B cell (primary cell): ENCODE data around the gene HECA.

ENCODE experiments used
- EZH2 ChIP-seq: IDR thresholded peaks from 2 replicates; pipeline ENCODE4 v1.6.1; 2012; ENCODE audit warnings: borderline replicate concordance, low read depth, mild to moderate bottlenecking, moderate library complexity, low read length; ENCODE audit not compliant: insufficient read depth, poor library complexity, severe bottlenecking
- TF ChIP-seq, protein P1 (sequence below): fragments of 200-600 bp; IDR thresholded peaks from one replicate; pipeline ENCODE4 v1.8.0; 2022; ENCODE audit warnings: antibody characterized with exemption, mild to moderate bottlenecking

DNA sequence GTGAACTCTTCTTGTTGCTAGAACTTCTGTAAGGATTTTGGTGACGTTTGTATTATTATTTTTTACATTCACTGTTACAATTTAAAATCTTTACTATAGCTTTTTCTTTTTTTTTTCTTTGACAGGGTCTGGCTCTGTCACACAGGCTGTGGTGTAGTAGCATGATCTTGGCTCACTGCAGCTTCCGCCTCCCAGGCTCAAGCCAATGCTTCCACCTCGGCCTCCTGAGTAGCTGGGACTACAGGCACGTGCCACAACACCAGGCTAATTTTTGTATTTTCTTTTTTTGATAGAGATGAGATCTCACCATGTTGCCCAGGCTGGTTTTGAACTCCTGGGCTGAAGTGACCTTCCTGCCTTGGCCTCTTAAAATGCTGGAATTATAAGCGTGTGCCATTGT lies 21.2 kb downstream of the HECA start:
- no peak for TF ChIP-seq EZH2
- TF ChIP-seq, protein P1, sequence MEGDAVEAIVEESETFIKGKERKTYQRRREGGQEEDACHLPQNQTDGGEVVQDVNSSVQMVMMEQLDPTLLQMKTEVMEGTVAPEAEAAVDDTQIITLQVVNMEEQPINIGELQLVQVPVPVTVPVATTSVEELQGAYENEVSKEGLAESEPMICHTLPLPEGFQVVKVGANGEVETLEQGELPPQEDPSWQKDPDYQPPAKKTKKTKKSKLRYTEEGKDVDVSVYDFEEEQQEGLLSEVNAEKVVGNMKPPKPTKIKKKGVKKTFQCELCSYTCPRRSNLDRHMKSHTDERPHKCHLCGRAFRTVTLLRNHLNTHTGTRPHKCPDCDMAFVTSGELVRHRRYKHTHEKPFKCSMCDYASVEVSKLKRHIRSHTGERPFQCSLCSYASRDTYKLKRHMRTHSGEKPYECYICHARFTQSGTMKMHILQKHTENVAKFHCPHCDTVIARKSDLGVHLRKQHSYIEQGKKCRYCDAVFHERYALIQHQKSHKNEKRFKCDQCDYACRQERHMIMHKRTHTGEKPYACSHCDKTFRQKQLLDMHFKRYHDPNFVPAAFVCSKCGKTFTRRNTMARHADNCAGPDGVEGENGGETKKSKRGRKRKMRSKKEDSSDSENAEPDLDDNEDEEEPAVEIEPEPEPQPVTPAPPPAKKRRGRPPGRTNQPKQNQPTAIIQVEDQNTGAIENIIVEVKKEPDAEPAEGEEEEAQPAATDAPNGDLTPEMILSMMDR, result no peak
